ENCODE measurements around the gene WDR64. TPM values are rescaled to one million over a fixed set of nuclear protein-coding genes. Genes with fewer than 3 reads are reported as not detected.
"Not testable (repeated sequence)": the region's sequence is repeated elsewhere in the genome, so short reads cannot be mapped to it uniquely, and the experiment has no call there.

Gene WDR64
- total RNA-seq, 1 experiment from 2014 or later = not detected

GRCh38 chr1:241654641-241655040, 2.6 kb downstream of the WDR64 start:
- no TSS peak for BruUV-seq (replicated peaks)
- CTCF ChIA-PET = no interaction called here

GRCh38 chr1:241658081-241658793, 6.2 kb downstream of the WDR64 start:
- intact Hi-C loops (cut with micrococcal nuclease; ENCODE audit: unreplicated experiment) = no loop called here
- BruUV-seq (replicated peaks) = no TSS peak
- H3K27me3 ChIP-seq (replicated peaks; ENCODE audit: insufficient read depth, low read depth, low read length, poor library complexity) = no peaks in the 10 kb centered on the region

More at GRCh38 chr1:241654641-241655040, 2.6 kb downstream of the WDR64 start:
- TF ChIP-seq EZH2 (IDR thresholded peaks at IDR 0.05; ENCODE audit: borderline replicate concordance, low read depth, low read length, poor library complexity, severe bottlenecking) (no peak), CTCF (conservative IDR thresholded peaks at IDR 0.05; ENCODE audit: low read depth, low read length) (no peak)
- Histone ChIP-seq H3K27me3 (replicated peaks; ENCODE audit: insufficient read depth, low read depth, low read length, poor library complexity) (no peaks in the 10 kb centered on the region), H3K9me3 (ENCODE audit: low read depth, low read length, poor library complexity, severe bottlenecking) (no peaks in the 10 kb centered on the region), H3K4me1 (ENCODE audit: insufficient read depth, low read length, poor library complexity, severe bottlenecking) (no peaks in the 10 kb centered on the region), H3K27ac (ENCODE audit: low read depth, low read length, poor library complexity, severe bottlenecking) (no peak overlapping the region), H3K36me3 (ENCODE audit: insufficient read depth, low read length, poor library complexity, severe bottlenecking) (no peaks in the 10 kb centered on the region), H3K4me3 (ENCODE audit: low read depth, low read length, poor library complexity, severe bottlenecking) (no peak overlapping the region)
- no peak for DNase-seq (ENCODE audit: low spot score)
- intact Hi-C loops (cut with micrococcal nuclease; ENCODE audit: unreplicated experiment) = no loop called here
- POLR2A ChIA-PET (ENCODE audit: low non-redundant PET) = no interaction called here

GRCh38 chr1:241659016-241659415, 6.9 kb downstream of the WDR64 start:
- H3K36me3 ChIP-seq (ENCODE audit: insufficient read depth, low read length, poor library complexity, severe bottlenecking); H3K9me3 ChIP-seq (ENCODE audit: low read depth, low read length, poor library complexity, severe bottlenecking); H3K4me3 ChIP-seq (ENCODE audit: low read depth, low read length, poor library complexity, severe bottlenecking); H3K27ac ChIP-seq (ENCODE audit: low read depth, low read length, poor library complexity, severe bottlenecking); H3K27me3 ChIP-seq (replicated peaks; ENCODE audit: insufficient read depth, low read depth, low read length, poor library complexity); DNase-seq (ENCODE audit: low spot score); H3K4me1 ChIP-seq (ENCODE audit: insufficient read depth, low read length, poor library complexity, severe bottlenecking); POLR2A ChIA-PET (ENCODE audit: low non-redundant PET); CTCF ChIA-PET; BruUV-seq (replicated peaks); intact Hi-C loops (cut with micrococcal nuclease; ENCODE audit: unreplicated experiment): not testable (repeated sequence)

More at GRCh38 chr1:241658081-241658793, 6.2 kb downstream of the WDR64 start:
- Histone ChIP-seq H3K9me3 (ENCODE audit: low read depth, low read length, poor library complexity, severe bottlenecking) (no peaks in the 10 kb centered on the region), H3K27ac (ENCODE audit: low read depth, low read length, poor library complexity, severe bottlenecking) (no peak overlapping the region), H3K4me3 (ENCODE audit: low read depth, low read length, poor library complexity, severe bottlenecking) (no peak overlapping the region), H3K36me3 (ENCODE audit: insufficient read depth, low read length, poor library complexity, severe bottlenecking) (no peaks in the 10 kb centered on the region), H3K4me1 (ENCODE audit: insufficient read depth, low read length, poor library complexity, severe bottlenecking) (no peaks in the 10 kb centered on the region)
- DNase-seq (ENCODE audit: low spot score) = no peak
- TF ChIP-seq CTCF (conservative IDR thresholded peaks at IDR 0.05; ENCODE audit: low read depth, low read length) (no peak), EZH2 (IDR thresholded peaks at IDR 0.05; ENCODE audit: borderline replicate concordance, low read depth, low read length, poor library complexity, severe bottlenecking) (no peak)
- ChIA-PET POLR2A (ENCODE audit: low non-redundant PET) (no interaction called here), CTCF (no interaction called here)

GRCh38 chr1:241660424-241660972, 8.4 kb downstream of the WDR64 start:
- Histone ChIP-seq H3K4me1 (ENCODE audit: insufficient read depth, low read length, poor library complexity, severe bottlenecking) (no peaks in the 10 kb centered on the region), H3K9me3 (ENCODE audit: low read depth, low read length, poor library complexity, severe bottlenecking) (no peaks in the 10 kb centered on the region), H3K4me3 (ENCODE audit: low read depth, low read length, poor library complexity, severe bottlenecking) (no peak overlapping the region), H3K27ac (ENCODE audit: low read depth, low read length, poor library complexity, severe bottlenecking) (no peak overlapping the region), H3K27me3 (replicated peaks; ENCODE audit: insufficient read depth, low read depth, low read length, poor library complexity) (no peaks in the 10 kb centered on the region), H3K36me3 (ENCODE audit: insufficient read depth, low read length, poor library complexity, severe bottlenecking) (no peaks in the 10 kb centered on the region)
- intact Hi-C loops (cut with micrococcal nuclease; ENCODE audit: unreplicated experiment) = no loop called here
- TF ChIP-seq EZH2 (IDR thresholded peaks at IDR 0.05; ENCODE audit: borderline replicate concordance, low read depth, low read length, poor library complexity, severe bottlenecking) = no peak
- no peak for TF ChIP-seq CTCF (conservative IDR thresholded peaks at IDR 0.05; ENCODE audit: low read depth, low read length)
- ChIA-PET POLR2A (ENCODE audit: low non-redundant PET) (no interaction called here), CTCF (no interaction called here)
- DNase-seq (ENCODE audit: low spot score) = no peak
- no TSS peak for BruUV-seq (replicated peaks)

Measured in A673 (cell line).